GM21737 (cell line): Measurements from ENCODE around the gene LRIG3.

Experiments used
- ATAC-seq: cut with Tn5 transposase; IDR thresholded peaks from one replicate; pipeline ENCODE4 v1.9.1; 2021; ENCODE audit warnings: mild to moderate bottlenecking, moderate library complexity; ENCODE audit not compliant: unreplicated experiment

Gene LRIG3

GRCh38 chr12:58932806-58933681 is 12.7 kb upstream of the LRIG3 start:
- no peak for ATAC-seq

GRCh38 chr12:58931518-58931917 is 11.2 kb upstream of the LRIG3 start:
- ATAC-seq = no peak

- ATAC-seq = no peak
Observed at GRCh38 chr12:58930770-58931324, 10.5 kb upstream of the LRIG3 start.

- no peak for ATAC-seq
Observed at GRCh38 chr12:58927120-58927519, 6.8 kb upstream of the LRIG3 start.

- no peak for ATAC-seq
Observed at GRCh38 chr12:58926586-58926985, 6.3 kb upstream of the LRIG3 start.

GRCh38 chr12:58925751-58926150 is 5.4 kb upstream of the LRIG3 start:
- ATAC-seq = no peak

GRCh38 chr12:58925111-58925611 is 4.9 kb upstream of the LRIG3 start:
- no peak for ATAC-seq

GRCh38 chr12:58924652-58925051 is 4.3 kb upstream of the LRIG3 start:
- no peak for ATAC-seq

- no peak for ATAC-seq
Observed at GRCh38 chr12:58923781-58924180, 3.5 kb upstream of the LRIG3 start.

GRCh38 chr12:58922849-58923248 is 2.5 kb upstream of the LRIG3 start:
- ATAC-seq = no peak

GRCh38 chr12:58920961-58921861 is 907 bp upstream of the LRIG3 start:
- no peak for ATAC-seq

- peak; percentile 46 for ATAC-seq
Observed at GRCh38 chr12:58919231-58920101, 838 bp downstream of the LRIG3 start.

GRCh38 chr12:58918469-58918844 is 1.8 kb downstream of the LRIG3 start:
- no peak for ATAC-seq

- ATAC-seq = no peak
Observed at GRCh38 chr12:58917699-58918468, 2.4 kb downstream of the LRIG3 start.

GRCh38 chr12:58916921-58917511 is 3.3 kb downstream of the LRIG3 start:
- ATAC-seq = no peak

- no peak for ATAC-seq
Observed at GRCh38 chr12:58916161-58916621, 4.1 kb downstream of the LRIG3 start.

- ATAC-seq = no peak
Observed at GRCh38 chr12:58915634-58916033, 4.7 kb downstream of the LRIG3 start.

GRCh38 chr12:58915037-58915436 is 5.3 kb downstream of the LRIG3 start:
- no peak for ATAC-seq

- no peak for ATAC-seq
Observed at GRCh38 chr12:58914457-58914856, 5.8 kb downstream of the LRIG3 start.
